Right atrium auricular region (tissue), 2 donors: ENCODE results near the gene DNAI1. TPM values are rescaled to one million over a fixed set of nuclear protein-coding genes. Genes with fewer than 3 reads are reported as not detected.

Source experiments
- DNase-seq: peaks from one replicate; pipeline ENCODE4 v3.0.0-alpha.2; 2019; ENCODE audit warnings: low spot score
- H3K27ac ChIP-seq, 2 donors: fragments of 200-600 bp; sonication (generic); 1 replicate in 1 of 2; 2 replicates in 1 of 2; pipeline ENCODE4 v1.5.1; 2016 to 2019
- H3K27me3 ChIP-seq, 2 donors: fragments of 200-600 bp; sonication (generic); one replicate each; pipeline versions ENCODE4 v1.5.1 to v1.6.0; 2017 to 2019
- H3K36me3 ChIP-seq: fragments of 200-600 bp; sonication (generic); one replicate; pipeline ENCODE4 v1.5.1; 2016
- H3K4me1 ChIP-seq, 2 donors: fragments of 200-600 bp; sonication (generic); one replicate each; pipeline versions ENCODE4 v1.5.1 to v1.6.0; 2017 to 2019
- H3K4me3 ChIP-seq, 2 donors: fragments of 200-600 bp; sonication (generic); 1 replicate in 1 of 2; 2 replicates in 1 of 2; pipeline ENCODE4 v1.5.1; 2017 to 2019; ENCODE audit warnings: mild to moderate bottlenecking in 1 of 2, moderate library complexity in 1 of 2
- H3K9me3 ChIP-seq, 2 donors: fragments of 200-600 bp; sonication (generic); one replicate each; pipeline ENCODE4 v1.5.1; 2019
- CTCF ChIP-seq, 2 donors: fragments of 200-600 bp; sonication (generic); IDR thresholded peaks; one replicate each; pipeline ENCODE4 v1.5.1; 2019; ENCODE audit warnings: antibody characterized with exemption in 2 of 2
- total RNA-seq, 2 donors: library from RNA; depleted of rRNA; stranded (reverse); fragments of >200 nt; gene quantifications; one replicate each; pipeline ENCODE4 v1.1.0, GENCODE V29; 2016

Gene DNAI1
- total RNA-seq, 2 donors from 2014 or later = not detected

- TF ChIP-seq CTCF (IDR thresholded peaks at IDR 0.05) = no peak
- Histone ChIP-seq H3K9me3 (no peaks in the 10 kb centered on the region), H3K27me3 (no peaks in the 10 kb centered on the region), H3K4me3 (no peak overlapping the region), H3K4me1 (no peaks in the 10 kb centered on the region), H3K27ac (no peak overlapping the region), H3K36me3 (no peaks in the 10 kb centered on the region)
- no peak for DNase-seq
Measured at GRCh38 chr9:34515959-34516358, 57.4 kb downstream of the DNAI1 start.

GRCh38 chr9:34517185-34517584, 58.6 kb downstream of the DNAI1 start:
- Histone ChIP-seq H3K9me3 (no peaks in the 10 kb centered on the region), H3K4me1 (no peaks in the 10 kb centered on the region), H3K27ac (no peak overlapping the region), H3K27me3 (no peaks in the 10 kb centered on the region), H3K4me3 (no peak overlapping the region), H3K36me3 (no peaks in the 10 kb centered on the region)
- DNase-seq = no peak
- no peak for TF ChIP-seq CTCF (IDR thresholded peaks at IDR 0.05)

- TF ChIP-seq CTCF (IDR thresholded peaks at IDR 0.05) = no peak
Measured at GRCh38 chr9:34518110-34518616, 59.6 kb downstream of the DNAI1 start.

GRCh38 chr9:34518896-34519295, 60.3 kb downstream of the DNAI1 start:
- Histone ChIP-seq H3K9me3 (no peaks in the 10 kb centered on the region), H3K4me3 (no peak overlapping the region), H3K4me1 (peaks cover 0 to 10% of the 10 kb centered on the region in 2 donors), H3K27ac (no peak overlapping the region), H3K36me3 (no peaks in the 10 kb centered on the region), H3K27me3 (no peaks in the 10 kb centered on the region)
- TF ChIP-seq CTCF (IDR thresholded peaks at IDR 0.05) = no peak
- DNase-seq = no peak

More at GRCh38 chr9:34518110-34518616, 59.6 kb downstream of the DNAI1 start:
- Histone ChIP-seq H3K4me3 (no peak overlapping the region), H3K27me3 (no peaks in the 10 kb centered on the region), H3K27ac (no peak overlapping the region), H3K9me3 (no peaks in the 10 kb centered on the region), H3K4me1 (peaks cover 0 to 5% of the 10 kb centered on the region in 2 donors), H3K36me3 (no peaks in the 10 kb centered on the region)
- DNase-seq = no peak

GRCh38 chr9:34519321-34520020, 60.9 kb downstream of the DNAI1 start:
- Histone ChIP-seq H3K4me3 (no peak overlapping the region), H3K9me3 (no peaks in the 10 kb centered on the region), H3K36me3 (no peaks in the 10 kb centered on the region), H3K27me3 (no peaks in the 10 kb centered on the region), H3K27ac (no peak overlapping the region), H3K4me1 (peaks cover 0 to 10% of the 10 kb centered on the region in 2 donors)
- no peak for DNase-seq
- no peak for TF ChIP-seq CTCF (IDR thresholded peaks at IDR 0.05)

GRCh38 chr9:34520096-34520495, 61.5 kb downstream of the DNAI1 start:
- no peak for DNase-seq
- Histone ChIP-seq H3K9me3 (no peaks in the 10 kb centered on the region), H3K27ac (no peak overlapping the region), H3K4me3 (no peak overlapping the region), H3K36me3 (no peaks in the 10 kb centered on the region), H3K27me3 (no peaks in the 10 kb centered on the region), H3K4me1 (peaks cover 0 to 10% of the 10 kb centered on the region in 2 donors)
- TF ChIP-seq CTCF (IDR thresholded peaks at IDR 0.05) = no peak
